ENCODE results near the gene CFAP65.

CFAP65 gene

GRCh38 chr2:219076253-219076652, 34.9 kb upstream of the CFAP65 start:
- H3K4me3 ChIP-seq (ENCODE audit: low read depth, low read length) = no peak overlapping the region
- no peak for DNase-seq (ENCODE audit: low read depth)
- TF ChIP-seq CTCF (IDR thresholded peaks at IDR 0.05; ENCODE audit: low read depth, low read length, missing control alignments) = no peak

- no peak overlapping the region for H3K4me3 ChIP-seq (ENCODE audit: low read depth, low read length)
- DNase-seq (ENCODE audit: low read depth) = no peak
- TF ChIP-seq CTCF (IDR thresholded peaks at IDR 0.05; ENCODE audit: low read depth, low read length, missing control alignments) = peak; percentile 78
These were observed 32.3 kb upstream of the CFAP65 start for GRCh38 chr2:219073413-219074129.

- H3K4me3 ChIP-seq (ENCODE audit: low read depth, low read length) = no peak overlapping the region
- TF ChIP-seq CTCF (IDR thresholded peaks at IDR 0.05; ENCODE audit: low read depth, low read length, missing control alignments) = no peak
- DNase-seq (ENCODE audit: low read depth) = no peak
These were observed 31.5 kb upstream of the CFAP65 start for GRCh38 chr2:219072741-219073250.

- no peak overlapping the region for H3K4me3 ChIP-seq (ENCODE audit: low read depth, low read length)
- DNase-seq (ENCODE audit: low read depth) = no peak
These were observed 30.0 kb upstream of the CFAP65 start for GRCh38 chr2:219071131-219071816.

GRCh38 chr2:219065484-219065883, 24.2 kb upstream of the CFAP65 start:
- no peak for TF ChIP-seq CTCF (IDR thresholded peaks at IDR 0.05; ENCODE audit: low read depth, low read length, missing control alignments)
- no peak for DNase-seq (ENCODE audit: low read depth)
- H3K4me3 ChIP-seq (ENCODE audit: low read depth, low read length) = no peak overlapping the region

More at GRCh38 chr2:219071131-219071816, 30.0 kb upstream of the CFAP65 start:
- no peak for TF ChIP-seq CTCF (IDR thresholded peaks at IDR 0.05; ENCODE audit: low read depth, low read length, missing control alignments)

- DNase-seq (ENCODE audit: low read depth) = no peak
- H3K4me3 ChIP-seq (ENCODE audit: low read depth, low read length) = no peak overlapping the region
- TF ChIP-seq CTCF (IDR thresholded peaks at IDR 0.05; ENCODE audit: low read depth, low read length, missing control alignments) = no peak
These were observed 20.8 kb upstream of the CFAP65 start for GRCh38 chr2:219062081-219062480.
